ENCODE measurements around the gene ELF5. TPM values are rescaled to one million over a fixed set of nuclear protein-coding genes. Genes with fewer than 3 reads are reported as not detected.
A peak's percentile ranks its signal among the peaks of the same experiment; 100 is the strongest.

ELF5 gene
- total RNA-seq, 1 experiment from 2014 or later = not detected

DNA sequence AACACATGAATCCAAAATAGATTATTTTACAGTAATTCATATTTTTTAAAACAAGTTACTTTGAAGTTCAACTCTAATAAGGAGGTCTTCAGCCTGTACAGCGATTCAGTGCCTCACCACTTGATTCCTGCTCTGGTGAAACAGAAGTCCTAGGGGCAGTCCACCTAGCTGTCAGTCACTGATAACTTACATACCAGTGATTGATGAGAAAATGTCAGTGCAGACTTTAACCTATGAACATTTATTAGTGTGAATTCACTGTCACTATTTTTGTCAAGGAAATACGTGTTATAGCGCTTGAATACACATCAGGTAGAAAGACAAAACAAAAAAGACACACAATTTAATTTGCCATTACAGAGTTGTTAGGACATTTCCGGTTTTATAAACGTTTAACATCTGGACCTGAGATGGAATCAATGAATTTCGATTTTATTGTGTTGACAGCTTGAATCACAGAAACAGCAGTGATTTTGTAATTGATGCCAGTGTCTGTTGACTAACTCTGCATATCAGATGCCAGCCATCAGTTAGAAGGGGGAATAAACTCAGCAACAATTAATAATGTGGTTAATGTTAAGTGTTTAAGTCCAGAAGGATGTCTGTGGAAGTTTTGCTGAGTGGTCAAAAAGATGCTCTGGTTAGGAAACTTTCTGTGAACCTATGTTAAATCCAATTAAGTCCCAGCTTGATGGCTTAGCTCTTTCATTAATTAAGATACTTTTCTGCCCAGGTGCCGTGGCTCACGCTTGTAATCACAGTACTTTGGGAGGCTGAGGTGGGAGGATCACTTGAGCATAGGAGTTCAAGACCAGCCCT is 34.5 kb downstream of the ELF5 start:
- Histone ChIP-seq H3K36me3 (peaks cover under 1% of the 10 kb centered on the region), H3K4me3 (no peak overlapping the region), H3K27me3 (no peaks in the 10 kb centered on the region), H3K9me3 (no peaks in the 10 kb centered on the region)
- no peak for DNase-seq

DNA sequence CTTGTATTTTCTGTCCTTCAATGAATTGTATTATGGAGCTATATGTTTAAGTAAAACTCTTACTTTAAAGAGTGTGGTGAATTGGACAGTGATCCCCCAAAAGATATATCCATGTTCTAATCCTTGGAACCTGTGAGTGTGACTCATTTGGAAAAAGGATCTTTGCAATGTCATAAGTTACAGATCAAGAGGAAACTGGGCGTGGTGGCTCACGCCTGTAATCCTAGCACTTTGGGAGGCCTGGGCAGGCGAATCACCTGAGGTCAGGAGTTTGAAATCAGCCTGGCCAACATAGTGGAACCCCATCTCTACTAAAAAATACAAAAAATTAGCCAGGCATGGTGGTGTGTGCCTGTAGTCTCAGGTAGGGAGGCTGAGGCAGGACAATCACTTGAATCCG is 36.7 kb downstream of the ELF5 start:
- H3K36me3 ChIP-seq = peaks cover 23% of the 10 kb centered on the region
- no peak overlapping the region for H3K4me3 ChIP-seq
- DNase-seq = peak; percentile 28
- no peaks in the 10 kb centered on the region for H3K9me3 ChIP-seq
- no peaks in the 10 kb centered on the region for H3K27me3 ChIP-seq

DNA sequence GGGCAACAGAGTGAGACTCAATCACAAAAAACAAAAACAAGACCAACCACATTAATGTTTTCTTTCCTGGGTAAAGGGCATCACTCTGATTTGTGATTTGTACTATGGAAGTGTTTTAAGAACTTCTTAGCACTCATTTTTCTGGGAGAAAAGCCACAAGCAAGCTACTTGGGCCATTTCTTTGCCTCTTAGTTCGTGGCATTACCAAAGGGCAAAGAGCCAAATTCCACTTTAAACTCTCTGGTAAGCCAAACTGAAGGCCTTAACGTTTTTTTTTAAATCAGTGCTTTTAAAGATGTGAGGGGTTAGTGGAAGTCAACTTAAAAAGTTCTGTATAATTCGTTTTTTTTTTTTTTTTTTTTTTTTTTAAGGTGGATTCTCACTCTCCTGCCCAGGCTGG is 37.9 kb downstream of the ELF5 start:
- DNase-seq = no peak
- Histone ChIP-seq H3K36me3 (peaks cover 35% of the 10 kb centered on the region), H3K9me3 (no peaks in the 10 kb centered on the region), H3K4me3 (no peak overlapping the region), H3K27me3 (no peaks in the 10 kb centered on the region)

DNA sequence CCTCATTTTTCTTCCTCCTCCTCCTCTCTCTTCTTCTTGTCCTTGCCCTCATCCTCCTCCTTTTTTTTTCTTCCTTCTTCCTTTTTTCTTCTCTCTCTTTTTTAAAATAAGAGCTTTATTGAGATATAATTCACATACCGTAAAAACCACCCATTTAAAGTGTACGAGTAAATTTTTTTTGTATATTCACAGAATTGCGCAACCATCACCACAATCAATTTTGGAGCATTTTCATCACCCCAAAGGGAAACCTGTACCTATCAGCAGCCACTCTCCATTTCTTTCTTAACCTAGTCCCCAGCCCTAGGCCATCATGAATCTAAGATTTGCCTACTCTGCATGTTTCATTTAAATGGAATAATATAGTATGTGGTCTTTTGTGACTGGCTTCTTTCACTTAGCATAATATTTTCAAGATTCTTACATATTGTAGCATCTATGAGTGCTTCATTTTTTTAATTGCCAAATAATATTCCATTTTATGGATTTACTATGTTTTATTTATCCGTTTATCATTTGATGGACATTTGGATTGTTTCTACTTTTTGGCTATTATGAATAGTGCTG is 39.9 kb downstream of the ELF5 start:
- Histone ChIP-seq H3K27me3 (no peaks in the 10 kb centered on the region), H3K36me3 (peaks cover 47% of the 10 kb centered on the region), H3K9me3 (no peaks in the 10 kb centered on the region), H3K4me3 (no peak overlapping the region)
- no peak for DNase-seq

DNA sequence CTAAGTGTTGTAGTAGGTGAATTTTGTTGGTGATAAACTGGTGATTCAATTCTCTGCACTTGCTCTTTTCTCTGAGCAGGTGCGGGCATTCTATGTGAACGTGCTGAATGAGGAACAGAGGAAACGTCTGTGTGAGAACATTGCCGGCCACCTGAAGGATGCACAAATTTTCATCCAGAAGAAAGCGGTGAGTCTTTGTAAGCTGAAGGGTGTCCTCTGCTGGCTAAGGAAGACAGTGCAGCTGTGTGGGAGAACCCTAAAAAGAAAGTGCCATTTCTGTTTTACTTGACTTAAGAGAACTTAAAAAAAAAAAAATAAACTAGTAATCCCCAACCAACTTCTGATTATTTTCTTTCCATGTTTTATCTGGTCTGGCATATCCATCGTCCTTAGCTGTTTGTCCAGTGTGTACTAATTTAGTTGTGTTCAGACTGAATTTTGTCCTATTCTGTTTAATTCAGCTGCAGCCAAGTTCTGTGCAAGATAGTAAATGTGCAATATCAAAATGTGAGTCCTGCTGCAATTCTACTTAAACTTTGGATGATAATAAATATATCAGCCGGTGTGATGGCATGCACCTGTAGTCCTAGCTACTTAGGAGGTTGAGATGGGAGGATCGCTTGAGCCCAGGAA is 45.3 kb downstream of the ELF5 start:
- Histone ChIP-seq H3K9me3 (peaks cover 13% of the 10 kb centered on the region), H3K36me3 (peaks cover 88% of the 10 kb centered on the region), H3K4me3 (no peak overlapping the region), H3K27me3 (no peaks in the 10 kb centered on the region)
- DNase-seq = peak; percentile 13

DNA sequence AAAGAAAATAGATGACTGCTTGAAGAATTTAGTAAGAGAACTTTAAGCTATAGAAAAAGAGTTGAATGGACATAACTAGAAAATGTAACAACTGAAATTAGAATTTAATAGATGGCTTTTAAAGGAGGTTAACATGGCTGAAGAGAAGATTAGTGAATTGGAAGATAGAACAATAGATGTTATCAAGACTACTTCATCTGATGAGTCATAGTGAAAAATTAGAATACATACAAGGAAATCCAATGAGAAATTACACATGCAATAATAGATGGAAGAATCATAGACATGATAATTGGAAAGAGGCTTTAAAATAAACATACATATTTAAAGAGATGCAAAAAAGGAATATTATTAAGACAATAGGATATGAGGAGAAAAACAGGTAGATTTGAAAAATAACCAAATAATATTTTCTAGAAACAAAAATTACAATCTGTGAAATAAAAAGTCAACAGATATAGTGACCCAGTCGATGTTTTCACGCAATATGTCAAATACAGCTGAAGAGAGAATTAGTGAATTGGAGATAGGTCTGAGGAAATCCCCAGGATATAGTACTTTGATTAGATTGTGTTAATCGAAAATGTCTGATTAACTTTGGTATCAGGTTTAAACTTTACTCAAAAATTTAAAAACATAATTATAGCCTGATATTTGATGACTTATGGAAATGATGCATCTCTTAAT is 46.6 kb downstream of the ELF5 start:
- Histone ChIP-seq H3K27me3 (no peaks in the 10 kb centered on the region), H3K4me3 (no peak overlapping the region), H3K36me3 (peaks cover 88% of the 10 kb centered on the region), H3K9me3 (peaks cover 13% of the 10 kb centered on the region)
- DNase-seq = no peak

DNA sequence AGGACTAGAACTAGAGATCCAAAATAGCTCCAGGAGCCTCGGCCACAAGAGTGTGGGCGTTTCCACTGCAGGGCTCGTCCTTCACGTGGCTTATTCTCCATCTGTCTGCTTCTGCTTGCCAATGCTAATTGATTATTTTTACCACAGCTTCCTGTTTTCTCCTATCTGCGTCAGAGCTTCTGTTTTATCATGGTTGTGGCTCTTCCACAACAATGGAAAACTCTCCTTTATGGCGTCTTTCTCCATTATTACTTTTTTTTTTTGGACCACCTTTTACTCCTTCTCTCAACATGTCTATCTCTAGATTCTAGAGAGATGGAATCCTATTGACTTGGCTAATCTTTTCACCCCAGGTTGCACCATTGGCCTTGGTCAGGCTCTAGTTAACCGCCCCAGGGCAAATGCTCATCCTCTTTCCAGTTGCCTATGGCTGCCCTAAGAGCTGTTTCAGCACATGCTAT is 49.0 kb downstream of the ELF5 start:
- DNase-seq = no peak
- Histone ChIP-seq H3K4me3 (no peak overlapping the region), H3K9me3 (peaks cover 13% of the 10 kb centered on the region), H3K36me3 (peaks cover 85% of the 10 kb centered on the region), H3K27me3 (no peaks in the 10 kb centered on the region)

DNA sequence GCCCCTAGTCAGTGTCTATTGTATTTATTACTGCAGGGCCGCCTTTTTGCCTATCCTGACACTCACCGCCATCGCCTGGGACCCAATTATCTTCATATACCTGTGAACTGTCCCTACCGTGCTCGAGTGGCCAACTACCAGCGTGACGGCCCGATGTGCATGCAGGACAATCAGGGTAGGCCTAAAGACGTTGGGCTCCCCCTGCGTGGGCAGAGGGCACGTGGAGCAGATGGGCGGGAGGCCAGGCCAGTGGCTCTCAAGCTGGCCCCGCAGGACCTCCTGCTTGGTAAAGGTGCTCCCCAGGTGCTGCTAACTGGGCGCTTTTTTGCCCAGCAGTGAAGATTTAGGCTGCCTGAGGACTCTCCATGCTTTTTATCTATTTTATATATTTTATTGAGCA is 52.4 kb downstream of the ELF5 start:
- Histone ChIP-seq H3K9me3 (peaks cover 5% of the 10 kb centered on the region; the same call in 1 of the 2 replicates), H3K36me3 (peaks cover 86% of the 10 kb centered on the region), H3K4me3 (no peak overlapping the region), H3K27me3 (no peaks in the 10 kb centered on the region)
- no peak for DNase-seq

DNA sequence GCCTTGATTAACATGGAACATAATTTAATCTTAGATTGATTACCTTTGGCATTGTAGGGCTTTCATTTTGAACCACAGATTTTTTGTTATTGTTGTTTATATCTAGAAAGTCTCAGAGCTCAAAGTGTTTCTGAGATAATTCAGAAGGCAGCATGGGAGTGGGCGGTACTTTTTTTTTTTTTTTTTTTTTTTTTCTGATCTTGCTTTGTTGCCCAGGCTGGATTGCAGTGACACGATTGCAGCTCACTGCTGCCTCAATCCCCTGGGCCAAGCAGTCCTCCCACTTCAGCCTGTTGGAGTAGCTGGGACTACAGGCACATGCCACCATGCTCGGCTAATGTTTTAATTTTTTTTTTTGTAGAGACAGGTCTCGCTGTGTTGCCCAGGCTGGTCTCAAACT is 53.3 kb downstream of the ELF5 start:
- no peak for DNase-seq
- H3K4me3 ChIP-seq = no peak overlapping the region
- H3K36me3 ChIP-seq = peaks cover 86% of the 10 kb centered on the region
- no peaks in the 10 kb centered on the region for H3K27me3 ChIP-seq
- 0 out of 2 replicates have a peak, but pooled peaks cover 2% of the 10 kb centered on the region for H3K9me3 ChIP-seq

DNA sequence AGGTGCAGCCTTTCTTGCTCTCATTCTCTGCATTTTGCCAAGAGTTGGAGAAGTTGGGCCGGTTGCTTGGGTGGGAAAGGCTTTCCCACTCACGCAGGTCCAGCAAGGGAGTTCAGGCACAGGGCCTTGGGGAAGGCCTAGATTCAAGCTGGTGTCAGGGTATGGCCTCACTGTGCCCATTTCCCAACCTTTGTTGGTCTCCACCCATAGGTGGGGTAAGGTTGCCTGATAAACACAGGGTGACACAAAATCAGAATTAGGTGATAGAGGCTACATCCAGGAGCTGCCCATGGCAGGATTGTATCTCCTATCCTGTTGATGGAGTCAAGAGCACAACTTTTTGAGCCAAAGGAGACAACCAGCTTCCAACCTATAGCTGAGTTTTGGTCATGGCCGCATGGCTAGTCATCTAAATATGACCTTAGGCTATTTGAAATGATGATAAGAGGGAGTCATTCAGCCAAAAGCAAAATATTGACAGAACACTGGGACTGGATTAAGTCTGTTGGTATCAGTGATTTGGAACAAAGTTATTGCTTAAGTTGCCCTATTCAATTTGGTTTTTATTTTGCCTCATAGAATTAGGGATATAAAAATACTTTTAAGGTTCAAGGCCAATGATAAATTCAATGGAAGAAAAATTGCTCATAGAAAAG is 54.0 kb downstream of the ELF5 start:
- peaks cover 87% of the 10 kb centered on the region for H3K36me3 ChIP-seq
- no peaks in the 10 kb centered on the region for H3K9me3 ChIP-seq

DNA sequence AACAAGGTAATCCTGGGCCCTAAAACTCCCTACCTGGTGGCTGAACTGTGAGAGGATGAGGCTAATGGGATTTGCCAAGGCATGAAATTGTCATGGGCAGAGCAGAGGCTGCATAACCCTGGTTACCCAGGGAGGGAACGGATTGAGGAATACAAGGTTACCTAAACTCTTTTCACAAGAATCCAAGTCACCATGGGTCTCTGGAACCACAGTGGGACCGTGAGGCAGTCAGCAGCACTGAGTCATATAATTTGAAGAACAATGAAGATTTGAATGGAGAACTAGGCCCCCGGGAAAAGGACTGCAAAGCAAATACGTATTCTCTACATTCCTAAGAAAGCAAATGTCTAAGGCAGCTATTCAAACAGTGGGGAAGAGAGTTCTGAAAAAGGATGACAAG is 55.1 kb downstream of the ELF5 start:
- H3K4me3 ChIP-seq = no peak overlapping the region
- H3K36me3 ChIP-seq = peaks cover 88% of the 10 kb centered on the region
- H3K9me3 ChIP-seq = no peaks in the 10 kb centered on the region
- H3K27me3 ChIP-seq = no peaks in the 10 kb centered on the region
- DNase-seq = no peak

More for the DNA sequence above, 54.0 kb downstream of the ELF5 start:
- Histone ChIP-seq H3K27me3 (no peaks in the 10 kb centered on the region), H3K4me3 (no peak overlapping the region)
- no peak for DNase-seq

DNA sequence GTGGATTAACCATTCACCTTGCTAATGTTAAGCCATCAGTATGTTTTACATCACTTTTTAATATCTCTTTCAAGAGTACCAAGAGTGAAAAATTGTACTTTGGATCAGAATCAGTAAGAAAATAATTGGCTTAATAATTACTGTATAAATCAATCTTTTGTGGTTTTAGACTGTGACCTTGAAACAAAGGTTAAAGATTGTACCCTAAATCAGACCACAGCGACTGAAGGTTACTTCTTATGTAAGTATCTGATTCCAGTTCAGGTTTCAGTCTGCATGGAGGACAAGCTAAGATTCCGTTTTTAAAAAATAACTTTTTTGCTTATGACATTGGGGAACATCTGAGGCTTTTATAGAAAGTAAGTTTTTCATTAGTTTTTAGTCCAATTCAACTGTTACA is 56.0 kb downstream of the ELF5 start:
- Histone ChIP-seq H3K36me3 (peaks cover 85% of the 10 kb centered on the region), H3K9me3 (no peaks in the 10 kb centered on the region)
- no peak for DNase-seq

DNA sequence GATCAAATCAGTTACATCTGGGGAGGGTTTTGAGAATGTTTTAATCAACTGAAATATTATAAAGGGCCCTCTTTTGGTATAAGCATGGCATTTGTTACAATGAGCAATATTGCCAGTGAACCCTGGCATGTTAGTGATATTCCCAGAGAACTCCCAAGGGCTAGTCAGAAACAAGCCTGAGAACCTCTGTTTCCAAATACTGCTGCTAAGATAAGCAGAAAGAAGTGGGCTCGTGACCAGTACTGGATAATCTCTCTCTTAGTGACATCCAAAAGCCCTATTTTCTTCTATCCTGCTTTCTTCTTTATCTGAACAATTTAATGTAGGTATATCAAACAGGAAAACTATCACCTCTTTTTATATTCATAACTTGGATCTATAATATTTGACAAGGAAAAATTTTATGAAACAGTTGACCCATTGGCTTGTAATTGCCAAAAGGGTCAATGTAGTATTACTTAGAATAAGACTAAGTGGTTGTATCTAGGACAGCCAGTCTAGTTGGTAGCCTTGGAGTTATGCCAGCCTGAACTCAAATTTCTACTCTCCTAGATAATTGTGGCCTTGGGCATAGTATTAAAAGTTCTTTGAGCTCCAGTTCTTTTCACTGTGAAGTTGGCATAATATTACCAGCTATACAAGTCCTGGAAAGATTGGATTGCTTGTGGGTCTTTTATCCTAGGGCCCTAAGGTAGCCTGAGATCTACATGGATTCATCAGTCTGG is 59.1 kb downstream of the ELF5 start:
- no peak for DNase-seq
- no peaks in the 10 kb centered on the region for H3K9me3 ChIP-seq
- no peaks in the 10 kb centered on the region for H3K27me3 ChIP-seq
- H3K36me3 ChIP-seq = peaks cover 80% of the 10 kb centered on the region
- no peak overlapping the region for H3K4me3 ChIP-seq

More for the DNA sequence above, 56.0 kb downstream of the ELF5 start:
- Histone ChIP-seq H3K27me3 (no peaks in the 10 kb centered on the region), H3K4me3 (no peak overlapping the region)

DNA sequence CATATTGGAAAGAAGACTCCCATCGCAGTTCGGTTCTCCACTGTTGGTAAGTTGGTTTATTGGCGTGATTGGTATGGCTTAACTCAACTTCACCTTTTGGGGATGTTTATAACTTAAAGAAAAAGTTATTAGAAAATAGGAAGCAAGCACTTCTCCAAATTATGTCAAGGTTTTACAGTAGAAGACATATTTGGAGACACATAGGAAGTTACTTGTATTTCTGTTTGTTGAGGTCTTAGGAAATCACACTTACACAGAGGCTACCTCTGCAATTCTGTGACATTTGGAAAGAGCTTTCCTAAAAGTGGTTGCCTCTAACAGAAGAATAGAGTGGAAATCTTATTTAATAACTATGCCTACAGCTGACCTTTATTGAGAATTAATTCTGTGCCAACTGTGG is 62.5 kb downstream of the ELF5 start:
- DNase-seq = no peak
- Histone ChIP-seq H3K9me3 (no peaks in the 10 kb centered on the region), H3K27me3 (no peaks in the 10 kb centered on the region), H3K4me3 (no peak overlapping the region), H3K36me3 (peaks cover 55% of the 10 kb centered on the region)

DNA sequence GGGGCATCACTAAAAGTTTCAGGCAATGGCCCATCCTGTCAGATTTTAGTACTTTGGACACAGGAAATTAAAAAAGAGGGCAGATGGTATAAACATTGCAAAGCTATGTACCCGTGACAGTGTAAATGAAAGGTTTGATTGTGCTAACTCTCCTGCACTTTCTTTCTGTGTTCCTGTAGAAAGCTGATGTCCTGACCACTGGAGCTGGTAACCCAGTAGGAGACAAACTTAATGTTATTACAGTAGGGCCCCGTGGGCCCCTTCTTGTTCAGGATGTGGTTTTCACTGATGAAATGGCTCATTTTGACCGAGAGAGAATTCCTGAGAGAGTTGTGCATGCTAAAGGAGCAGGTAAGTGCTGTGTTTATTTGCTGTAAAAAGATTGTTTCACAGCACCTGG is 64.6 kb downstream of the ELF5 start:
- no peak for DNase-seq
- H3K27me3 ChIP-seq = no peaks in the 10 kb centered on the region

More for the DNA sequence above, 64.6 kb downstream of the ELF5 start:
- Histone ChIP-seq H3K4me3 (no peak overlapping the region), H3K9me3 (no peaks in the 10 kb centered on the region), H3K36me3 (peaks cover 35% of the 10 kb centered on the region)
